ENCODE results near the gene CAND2. TPM values are rescaled to one million over a fixed set of nuclear protein-coding genes. Genes with fewer than 3 reads are reported as not detected.
"Not testable (repeated sequence)": the region's sequence is repeated elsewhere in the genome, so short reads cannot be mapped to it uniquely, and the experiment has no call there.

Gene CAND2
- total RNA-seq, 1 experiment from 2014 or later, result 2.8 TPM

DNA sequence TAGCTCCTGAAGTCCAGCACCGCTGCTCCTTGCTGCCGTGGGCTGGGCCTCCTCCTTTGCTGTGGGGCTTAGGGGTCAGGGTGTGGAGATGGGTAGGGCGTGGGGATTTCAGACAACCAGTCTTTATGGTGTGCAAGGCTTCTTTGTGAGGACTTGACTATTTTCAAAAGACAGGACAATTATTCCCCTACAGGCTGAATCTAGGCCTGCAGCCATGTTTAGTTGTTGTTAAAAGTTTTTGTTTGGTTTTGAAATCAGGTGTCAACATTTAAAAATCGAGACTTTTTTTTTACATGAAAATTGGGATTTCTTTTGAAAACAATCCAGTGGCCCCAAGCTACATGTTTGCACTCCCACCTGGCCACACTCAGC lies 34.3 kb downstream of the CAND2 start:
- DNase-seq (ENCODE audit: low spot score), result no peak

DNA sequence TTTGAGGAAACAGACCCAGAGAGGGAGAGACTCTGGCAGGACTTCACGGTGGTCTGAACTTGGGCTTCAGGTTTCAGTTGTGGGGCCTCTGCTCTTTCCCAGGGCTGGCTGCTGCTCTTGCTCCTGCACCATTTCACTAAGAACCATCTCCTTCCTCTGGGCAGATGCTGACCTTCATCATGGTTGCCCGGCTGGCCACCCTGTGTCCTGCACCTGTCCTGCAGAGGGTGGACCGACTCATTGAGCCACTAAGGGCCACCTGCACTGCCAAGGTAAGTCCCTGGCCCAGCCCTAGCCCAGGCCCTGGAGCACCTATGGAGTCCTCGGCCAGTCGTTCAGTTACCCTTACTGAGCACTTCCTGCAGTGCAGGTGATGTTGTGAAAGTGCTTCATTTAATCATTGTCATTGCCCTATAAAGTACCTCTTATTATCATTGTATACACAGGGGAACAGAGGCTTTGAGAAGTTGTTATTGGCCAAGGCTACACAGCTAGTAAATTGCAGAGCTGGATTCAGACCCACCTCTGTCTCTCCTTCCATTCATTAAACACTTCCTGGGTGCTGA lies 34.9 kb downstream of the CAND2 start:
- no peak for DNase-seq (ENCODE audit: low spot score)

DNA sequence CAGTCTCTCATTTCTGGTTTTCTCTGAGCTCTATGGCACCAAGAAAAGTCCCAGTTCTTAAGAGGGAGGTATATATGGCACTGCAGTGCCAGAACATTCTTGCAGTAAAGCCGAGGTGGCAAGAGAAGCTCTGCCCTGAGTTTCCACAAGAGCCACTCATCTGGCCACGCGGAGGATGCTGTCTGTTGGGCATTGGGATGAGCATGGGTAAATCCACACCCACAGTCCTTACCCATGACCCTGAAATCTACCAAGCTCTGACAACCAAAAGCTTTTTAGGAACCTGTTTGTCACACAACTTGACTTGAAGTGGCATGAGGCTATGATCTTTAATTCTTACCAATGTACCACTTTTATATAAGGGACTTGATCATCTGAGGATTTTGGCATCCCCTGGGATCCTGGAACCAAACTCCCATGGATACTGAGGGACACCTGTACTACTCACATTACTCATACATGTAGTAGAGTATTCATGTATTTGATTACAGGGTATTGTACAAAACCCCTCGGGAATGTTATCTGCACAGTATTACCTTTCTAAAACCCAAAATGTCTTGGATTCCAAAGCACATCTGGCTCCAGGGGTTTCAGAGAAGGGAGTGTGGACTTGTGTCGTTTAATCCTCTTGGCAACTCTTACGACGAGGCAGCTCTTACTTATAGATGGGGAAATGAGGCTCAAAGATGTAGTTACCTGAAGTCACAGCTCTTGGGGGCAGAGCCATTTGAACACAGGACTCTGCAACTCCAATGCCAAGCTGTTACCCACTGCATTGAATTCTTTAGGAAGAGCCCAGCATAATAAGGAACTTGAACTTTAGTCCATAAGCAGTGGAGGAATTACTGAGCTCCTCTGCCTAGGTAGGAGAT lies 36.1 kb downstream of the CAND2 start:
- DNase-seq (ENCODE audit: low spot score), result no peak

DNA sequence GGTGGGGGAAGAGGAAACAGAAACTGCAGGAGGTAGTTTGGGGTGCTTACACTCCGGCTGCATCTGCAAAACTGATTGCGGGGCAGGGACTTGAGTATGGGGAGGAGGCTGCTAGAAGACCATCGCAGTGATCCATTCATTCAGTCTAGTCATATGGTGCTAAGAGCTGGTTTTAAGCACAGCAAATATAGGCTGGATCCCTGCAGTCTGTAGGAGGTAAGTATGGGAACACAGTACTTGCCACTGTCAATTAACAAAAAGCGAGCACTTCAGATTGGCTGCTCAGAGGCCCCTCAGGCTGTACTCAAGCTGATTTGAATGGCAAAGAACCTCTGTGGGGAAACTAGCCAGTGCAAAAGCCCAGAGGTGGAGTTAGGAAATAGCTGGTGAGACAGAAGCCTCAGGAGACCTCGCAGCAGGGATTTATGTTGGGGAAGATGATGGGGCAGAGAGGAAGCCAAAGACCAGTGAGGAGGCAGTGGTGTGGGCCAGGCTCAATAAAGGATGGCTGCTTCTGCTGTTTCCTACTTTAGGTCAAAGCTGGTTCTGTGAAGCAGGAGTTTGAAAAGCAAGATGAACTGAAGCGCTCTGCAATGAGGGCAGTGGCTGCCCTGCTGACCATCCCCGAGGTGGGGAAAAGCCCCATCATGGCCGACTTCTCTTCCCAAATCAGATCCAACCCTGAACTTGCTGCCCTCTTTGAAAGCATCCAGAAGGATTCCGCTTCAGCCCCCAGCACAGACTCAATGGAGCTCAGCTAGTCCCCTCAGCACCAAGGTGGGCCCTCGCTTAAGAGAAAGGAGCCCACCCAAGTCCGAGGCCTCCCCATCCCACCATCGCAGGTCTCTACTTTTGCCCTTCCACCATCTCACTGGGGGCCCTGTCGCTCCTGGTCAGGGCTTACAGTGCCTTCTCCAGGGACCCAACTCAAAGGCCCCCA lies 37.0 kb downstream of the CAND2 start:
- DNase-seq (ENCODE audit: low spot score), result no peak

DNA sequence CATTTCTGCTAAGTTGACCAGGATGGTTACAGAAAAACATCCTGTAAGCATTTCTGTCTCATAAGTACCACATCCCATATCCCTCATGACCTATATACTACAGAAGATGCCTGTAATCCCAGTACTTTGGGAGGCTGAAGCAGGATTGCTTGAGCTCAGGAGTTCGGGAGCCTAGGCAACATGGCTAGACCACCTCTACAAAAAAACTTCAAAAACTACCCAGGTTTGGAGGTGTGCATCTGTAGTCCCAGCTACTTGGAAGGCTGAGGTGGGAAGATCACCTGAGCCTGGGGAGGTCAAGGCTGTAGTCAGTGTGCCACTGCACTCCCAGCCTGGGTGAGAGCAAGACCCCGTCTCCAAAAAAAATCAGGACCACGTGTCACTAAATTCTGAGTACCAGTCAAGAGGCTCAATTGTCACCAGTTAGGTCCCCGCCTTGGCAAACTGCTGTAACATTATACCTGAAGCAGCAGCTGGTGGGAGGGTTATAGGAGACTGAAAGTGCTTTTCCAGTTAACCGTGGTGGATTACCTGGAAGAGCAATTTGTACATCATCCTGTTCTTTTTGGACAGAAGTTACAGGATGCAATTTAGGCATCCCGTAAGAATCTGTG lies 38.7 kb downstream of the CAND2 start:
- no peak for DNase-seq (ENCODE audit: low spot score)

DNA sequence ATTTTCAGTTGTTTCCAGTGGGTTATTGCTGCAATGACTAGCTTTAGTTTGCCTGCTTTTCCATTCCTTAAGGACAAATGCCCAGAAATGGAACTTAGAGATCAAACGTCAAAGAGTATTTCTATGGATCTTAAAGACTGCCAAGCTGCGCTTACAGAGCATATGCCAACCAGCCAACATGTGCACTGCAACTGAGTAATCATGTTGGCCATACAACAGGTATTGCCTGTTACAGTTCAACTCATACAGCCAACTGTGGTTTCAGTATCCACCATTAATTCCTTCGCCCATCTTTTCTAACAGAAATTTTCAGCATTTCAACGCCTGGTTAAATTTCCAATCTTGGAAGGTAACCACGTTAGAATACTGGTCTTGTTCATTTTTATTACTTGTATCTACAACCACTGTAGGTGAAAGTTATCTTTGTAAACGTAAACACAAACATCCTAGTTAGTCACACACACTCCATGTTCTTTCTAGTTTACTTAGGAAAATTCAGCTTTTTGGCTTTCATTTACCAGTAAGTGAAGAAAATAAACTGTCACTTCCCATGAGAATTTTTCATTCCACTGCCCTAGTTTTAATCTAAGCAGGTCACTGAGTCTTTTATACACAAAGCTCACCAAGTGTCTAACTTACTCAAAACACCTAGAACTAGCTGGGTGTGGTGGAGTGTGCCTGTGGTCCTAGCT lies 41.0 kb downstream of the CAND2 start:
- no peak for DNase-seq (ENCODE audit: low spot score)

DNA sequence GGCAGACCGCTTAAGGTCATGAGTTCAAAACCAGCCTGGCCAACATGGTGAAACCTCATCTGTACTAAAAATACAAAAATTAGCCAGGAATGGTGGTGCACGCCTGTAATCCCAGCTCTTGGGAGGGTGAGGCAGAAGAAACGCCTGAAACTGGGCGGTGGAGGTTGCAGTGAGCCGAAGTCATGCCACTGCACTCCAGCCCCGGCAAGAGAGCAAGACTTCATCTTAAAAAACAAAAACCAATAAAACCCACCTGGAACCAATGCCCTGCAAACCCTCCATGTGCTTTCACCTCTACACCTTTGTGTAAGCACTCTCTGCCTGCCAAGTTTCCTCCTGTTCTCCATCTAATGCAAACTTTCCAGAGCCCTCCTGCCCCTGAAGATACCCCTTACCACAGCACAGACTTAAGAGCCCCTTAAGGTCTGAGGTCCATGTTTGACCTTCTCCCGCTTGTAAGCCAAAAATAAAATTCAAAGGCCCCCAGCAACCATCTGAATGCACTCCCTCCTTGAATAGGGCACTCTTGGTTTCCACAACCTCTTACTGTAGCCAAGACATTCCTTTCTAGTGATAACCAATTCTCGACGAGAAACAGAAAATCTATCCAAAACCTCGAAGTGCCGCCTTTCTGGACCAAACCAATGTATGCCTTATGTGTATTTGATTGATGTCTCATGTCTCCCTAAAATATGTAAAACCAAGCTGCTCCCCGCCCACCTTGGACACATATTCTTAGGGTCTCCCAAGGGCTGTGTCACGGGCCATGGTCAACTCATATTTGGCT lies 41.9 kb downstream of the CAND2 start:
- DNase-seq (ENCODE audit: low spot score), result no peak

DNA sequence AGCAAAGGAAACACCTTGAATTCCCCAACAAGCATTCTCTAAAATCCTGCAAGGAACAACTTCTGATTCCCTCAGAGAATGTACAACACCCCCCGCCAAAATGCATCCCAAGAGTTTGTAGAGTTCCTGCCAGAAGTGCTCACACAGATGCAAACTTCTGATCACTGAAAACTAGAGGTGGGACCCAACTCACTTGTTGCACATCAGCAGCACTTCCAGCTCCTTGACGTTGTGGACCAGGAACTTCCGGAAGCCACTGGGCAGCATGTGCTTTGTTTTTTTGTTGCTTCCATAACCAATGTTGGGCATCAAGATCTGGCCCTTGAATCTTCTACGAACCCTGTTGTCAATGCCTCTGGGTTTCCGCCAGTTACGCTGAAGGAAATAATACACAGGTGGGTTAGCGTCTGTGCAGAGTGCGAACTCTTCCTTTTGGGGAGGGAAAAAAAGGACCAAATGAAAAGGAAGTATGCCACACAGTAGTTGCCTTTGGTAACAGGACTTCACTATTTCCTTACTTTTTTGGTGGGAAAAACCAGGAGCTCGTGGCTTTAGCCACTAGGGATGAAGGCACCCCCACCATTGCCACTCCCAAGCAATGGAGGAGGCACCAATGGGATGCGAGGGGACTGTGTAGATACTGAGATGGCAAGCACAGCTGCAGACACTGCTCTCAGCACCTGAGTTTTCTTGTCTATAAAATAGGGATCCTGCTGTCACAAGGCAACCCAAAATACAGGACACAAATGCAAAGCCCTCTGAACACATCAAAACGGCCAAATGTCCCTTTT lies 42.9 kb downstream of the CAND2 start:
- no peak for DNase-seq (ENCODE audit: low spot score)

DNA sequence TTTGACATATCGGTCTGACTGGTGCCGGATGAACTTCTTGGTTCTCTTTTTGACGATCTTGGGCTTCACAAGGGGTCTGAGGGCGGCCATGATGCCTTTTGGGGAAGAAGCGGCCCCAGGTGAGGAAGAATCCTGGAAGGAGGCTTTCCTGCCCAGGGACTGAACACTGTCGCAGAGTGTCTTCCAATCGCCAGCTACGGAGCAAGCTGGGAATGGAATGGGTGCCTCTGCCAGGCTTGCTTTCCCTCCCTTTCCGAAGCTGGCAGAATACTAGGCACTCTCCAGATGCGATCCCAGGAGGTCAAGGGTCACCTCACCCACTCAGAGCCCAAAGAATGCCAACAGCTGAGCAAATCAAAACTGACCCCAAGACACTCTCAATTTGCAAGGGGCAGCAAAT lies 43.7 kb downstream of the CAND2 start:
- not testable (repeated sequence) for DNase-seq (ENCODE audit: low spot score)

DNA sequence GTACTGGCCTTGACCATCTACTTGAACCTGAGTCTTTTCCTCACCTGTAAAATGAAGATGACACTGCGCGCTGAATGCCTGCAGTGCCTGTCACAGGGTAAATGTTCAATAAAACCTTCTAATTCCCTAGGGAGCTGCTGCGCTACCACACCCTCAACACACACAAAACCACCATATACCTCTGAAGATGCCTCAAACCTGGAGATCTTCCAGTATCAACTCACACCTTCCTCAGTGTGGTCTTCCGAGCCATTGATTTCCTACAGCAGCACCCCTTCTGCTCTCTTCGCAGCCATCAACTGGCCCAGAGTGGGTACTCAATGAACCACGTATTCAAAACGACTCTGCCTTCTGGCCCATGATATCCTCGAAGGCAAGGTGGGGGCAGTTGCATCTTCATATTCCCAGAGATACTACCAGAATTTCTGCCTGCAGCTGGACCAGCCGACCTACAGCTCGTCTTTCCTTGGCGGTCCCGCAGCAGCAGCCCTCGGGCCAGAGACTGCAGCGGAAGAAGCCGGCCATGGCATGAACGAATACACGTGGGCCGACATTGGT lies 44.2 kb downstream of the CAND2 start:
- DNase-seq (ENCODE audit: low spot score), result no peak

DNA sequence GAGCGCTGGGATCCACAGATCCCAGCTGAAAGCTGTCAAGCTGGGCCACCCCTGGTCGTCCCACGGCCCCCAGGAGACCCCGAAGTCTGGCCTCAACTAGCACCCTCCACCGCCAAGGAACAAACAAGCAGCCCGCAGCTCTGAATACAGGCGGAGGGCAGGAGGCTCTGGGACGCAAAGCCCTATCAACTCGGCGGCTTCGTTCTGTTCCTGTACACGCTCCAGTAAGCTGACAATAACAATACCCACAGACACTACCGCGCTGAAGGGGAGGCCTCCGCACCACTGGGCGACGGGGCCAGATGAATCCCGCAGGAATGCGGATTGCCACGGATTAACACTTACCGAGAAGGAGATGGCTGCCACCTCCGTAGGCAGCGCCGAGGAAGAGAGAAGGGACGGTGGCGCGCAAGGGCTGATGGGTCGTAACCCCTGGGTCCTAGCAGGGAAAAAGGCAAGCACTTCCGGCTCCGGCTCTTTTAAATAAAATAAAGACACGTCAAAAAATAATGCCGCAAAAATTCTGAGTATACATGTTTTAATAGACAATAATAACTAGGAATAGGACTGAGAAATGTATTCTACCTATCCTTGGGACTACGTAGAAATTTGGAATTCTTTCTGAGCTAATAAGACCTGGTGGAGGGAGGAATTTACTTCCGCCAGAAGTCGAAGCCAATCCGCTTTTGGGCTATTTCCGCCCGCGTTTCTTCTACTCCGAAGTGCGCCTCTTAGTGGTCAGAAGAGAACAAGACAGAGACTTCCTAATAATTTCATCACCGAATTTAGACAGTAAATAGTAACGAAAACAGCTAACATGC lies 44.9 kb downstream of the CAND2 start, which contains the start of gene RPL32:
TSS of gene RPL32 (minus strand) at position 417 of the 821 bp plus-strand sequence. CDS start 1,328 bp downstream, outside the sequence.
- DNase-seq (ENCODE audit: low spot score), result peak; percentile 96

DNA sequence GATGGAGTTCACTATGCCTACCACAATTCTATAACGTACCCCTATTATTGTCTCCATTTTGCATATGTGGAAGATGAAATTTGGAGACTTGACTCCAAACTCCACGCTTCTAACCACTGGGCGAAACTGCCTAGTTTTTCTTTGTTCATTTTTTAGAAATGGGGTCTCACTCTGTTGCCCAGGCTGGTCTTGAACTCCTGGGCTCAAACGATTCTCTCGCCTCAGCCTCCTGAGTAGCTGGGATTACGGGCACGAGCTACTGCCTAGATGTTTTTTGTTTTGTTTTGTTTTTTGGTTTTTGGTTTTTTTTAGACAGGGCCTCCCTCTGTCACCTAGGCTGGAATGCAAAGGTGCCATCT lies 45.5 kb downstream of the CAND2 start:
- DNase-seq (ENCODE audit: low spot score), result no peak

DNA sequence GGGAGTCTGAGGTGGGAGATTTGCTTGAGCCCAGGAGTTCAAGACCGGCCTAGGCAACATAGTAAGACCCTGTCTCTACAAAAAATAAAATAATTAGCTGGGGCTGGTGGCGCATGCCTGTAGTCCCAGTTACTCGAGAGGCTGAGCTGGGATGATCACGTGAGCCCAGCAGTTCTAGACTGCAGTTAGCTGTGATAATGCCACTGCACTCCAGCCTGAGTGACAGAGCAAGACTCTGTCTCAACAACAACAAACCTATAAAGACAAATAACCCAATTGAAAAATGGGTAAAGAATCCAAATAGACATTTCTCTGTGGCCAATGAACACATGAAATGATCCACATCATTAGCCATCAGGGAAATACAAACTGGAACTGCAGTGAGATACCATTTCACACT lies 46.0 kb downstream of the CAND2 start:
- DNase-seq (ENCODE audit: low spot score), result no peak

DNA sequence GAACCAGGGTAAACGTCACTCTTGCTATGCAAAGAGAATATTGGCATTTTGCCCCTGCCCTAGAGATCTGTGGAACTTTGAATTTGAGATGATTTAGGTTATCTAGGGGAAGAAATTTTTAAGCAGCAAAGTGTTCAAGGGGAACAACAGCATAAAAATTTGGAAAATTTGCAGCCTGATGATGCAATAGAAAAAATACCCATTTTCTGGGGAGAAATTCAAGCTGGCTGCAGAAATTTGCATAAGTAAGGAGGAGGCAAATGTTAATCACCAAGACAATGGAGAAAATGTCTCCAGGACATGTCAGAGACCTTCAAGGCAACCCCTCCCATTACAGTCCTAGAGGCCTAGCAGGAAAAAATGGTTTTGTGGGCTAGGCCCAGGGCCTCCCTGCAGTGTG lies 49.3 kb downstream of the CAND2 start:
- DNase-seq (ENCODE audit: low spot score), result no peak

DNA sequence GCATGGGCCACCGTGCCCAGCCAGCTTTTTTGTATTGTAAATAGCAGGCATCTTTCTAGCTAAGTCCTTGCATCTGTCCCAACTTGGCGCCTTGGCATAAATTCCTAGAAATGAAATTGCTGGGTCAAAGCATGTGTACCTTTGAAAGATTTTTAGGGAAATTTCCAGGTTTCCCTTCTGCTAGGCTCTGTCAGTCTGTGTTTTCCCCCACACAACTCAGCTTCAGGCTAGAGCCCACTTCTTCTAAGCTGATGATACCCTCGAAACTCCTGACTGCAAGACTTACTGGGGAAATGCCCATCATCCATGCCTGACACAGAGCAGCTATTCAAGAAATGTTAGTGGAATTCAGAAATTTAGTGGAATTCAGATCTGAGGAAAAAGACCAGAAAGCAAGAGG lies 55.7 kb downstream of the CAND2 start:
- no peak for DNase-seq (ENCODE audit: low spot score)

DNA sequence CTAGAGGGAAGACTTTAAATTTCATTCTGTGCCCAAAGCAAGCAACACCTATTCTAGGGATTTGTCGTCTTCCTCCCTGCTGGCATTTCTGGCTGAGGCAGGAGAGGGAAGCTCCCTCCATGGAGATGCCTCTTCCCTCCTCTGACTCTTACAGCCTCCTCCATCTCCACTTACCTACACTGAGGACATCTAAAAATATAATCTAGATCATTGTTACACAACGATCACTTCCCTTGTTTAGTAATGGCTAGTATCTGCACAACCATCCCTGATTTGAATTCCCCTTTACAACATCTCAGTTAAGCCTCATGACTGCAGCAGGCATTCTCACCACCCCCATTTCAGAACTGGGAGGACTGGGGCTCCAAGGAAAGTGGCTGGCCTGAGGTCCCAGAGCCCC lies 57.4 kb downstream of the CAND2 start:
- DNase-seq (ENCODE audit: low spot score), result not testable (repeated sequence)

DNA sequence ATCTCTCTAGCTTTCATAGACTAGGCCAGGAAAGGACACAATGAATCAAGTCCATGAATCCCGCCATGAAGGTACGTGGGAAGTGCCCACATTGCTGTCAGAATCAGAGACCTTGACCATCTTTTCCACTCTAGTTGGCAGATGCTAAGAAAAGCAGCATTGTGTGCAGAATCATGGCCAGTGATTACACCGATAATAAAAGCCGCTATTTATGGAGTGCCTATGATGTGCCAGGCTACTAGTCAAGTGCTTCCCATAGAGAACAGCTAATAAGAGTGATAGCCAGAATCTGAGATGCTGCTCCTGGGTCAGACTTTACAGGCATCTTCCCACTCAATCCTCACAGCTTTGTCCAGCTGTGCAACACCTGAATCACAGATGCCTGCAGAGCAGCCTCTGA lies 58.1 kb downstream of the CAND2 start:
- DNase-seq (ENCODE audit: low spot score), result no peak

DNA sequence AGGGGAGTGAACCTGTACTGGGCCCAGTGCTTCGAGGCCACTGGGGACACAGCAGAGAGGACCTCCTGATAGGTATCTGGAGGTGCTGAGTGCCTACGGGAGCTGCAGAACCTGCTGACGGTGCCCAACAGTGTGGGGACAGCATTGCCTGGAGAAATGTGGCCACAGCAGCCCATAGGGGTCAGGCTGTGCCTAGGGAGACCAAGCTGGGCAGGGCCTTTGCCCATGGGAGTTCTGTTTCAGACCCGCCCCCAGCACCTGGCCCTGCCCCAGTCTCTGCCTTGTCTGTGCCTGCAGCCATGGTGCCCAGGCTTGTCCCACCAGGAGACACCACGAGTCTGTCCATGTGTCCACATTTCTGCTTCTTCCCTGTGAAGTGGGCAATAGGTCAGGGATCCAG lies 60.1 kb downstream of the CAND2 start:
- DNase-seq (ENCODE audit: low spot score), result no peak

DNA sequence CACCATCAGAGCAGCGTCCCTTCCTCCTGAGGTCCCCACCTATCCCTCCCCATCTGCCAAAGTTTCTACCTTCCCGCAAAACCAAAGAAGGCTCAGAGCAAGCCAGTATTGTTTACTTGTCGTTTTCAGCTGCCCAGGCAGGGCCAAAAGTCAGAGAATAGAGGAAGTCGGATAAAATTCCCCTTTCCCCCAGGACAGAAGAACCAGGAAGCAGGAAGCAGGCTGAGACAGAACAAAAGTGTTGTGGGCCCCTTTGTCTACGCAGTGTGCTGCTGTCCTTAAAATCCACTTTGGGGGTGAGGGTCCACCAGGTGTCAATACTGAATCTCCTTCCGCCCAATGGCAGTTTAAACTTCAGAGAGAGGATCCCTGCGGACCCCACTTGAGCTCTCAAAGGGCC lies 63.4 kb downstream of the CAND2 start:
- no peak for DNase-seq (ENCODE audit: low spot score)
